ENCODE measurements around the gene REELD1. TPM values are rescaled to one million over a fixed set of nuclear protein-coding genes. Genes with fewer than 3 reads are reported as not detected.

REELD1 gene
- total and polyA plus RNA-seq, 10 of the 15 experiments (the other 5 are each of a cell fraction or from before 2014, with no cell fraction given) = 0.11 to 3.9 (median 0.62) TPM

- intact Hi-C loops (cut with micrococcal nuclease; ENCODE audit: unreplicated experiment) = no loop called here
- Histone ChIP-seq H3K36me3 (ENCODE audit: control insufficient read depth in 2 of 2, insufficient read depth in 2 of 2, low read length in 1 of 2) (no peaks in the 10 kb centered on the region), H2AFZ (ENCODE audit: control insufficient read depth, low read depth, low read length) (no peak overlapping the region), H3K4me1 (ENCODE audit: control insufficient read depth, insufficient read depth, low read length) (no peaks in the 10 kb centered on the region), H3K9me3 (replicated peaks; ENCODE audit: control insufficient read depth, insufficient read depth, low read length) (no peaks in the 10 kb centered on the region; the same call in 2 of the 3 replicates), H3K9ac (ENCODE audit: control insufficient read depth, insufficient read depth, low read length) (no peak overlapping the region), H3K4me2 (ENCODE audit: control insufficient read depth, insufficient read depth) (no peak overlapping the region), H3K27ac (ENCODE audit: control insufficient read depth, insufficient read depth) (no peak overlapping the region), H3K27me3 (replicated peaks in 1 of 2; ENCODE audit: control insufficient read depth in 2 of 2, insufficient read depth in 2 of 2, low read length in 1 of 2) (no peaks in the 10 kb centered on the region), H3K79me2 (ENCODE audit: control insufficient read depth, insufficient read depth, low read length) (no peaks in the 10 kb centered on the region), H4K20me1 (ENCODE audit: control insufficient read depth, insufficient read depth) (no peaks in the 10 kb centered on the region), H3K4me3 (no peak overlapping the region)
- BruUV-seq (replicated peaks) = no TSS peak
- ChIA-PET CTCF (interaction anchor here (1.0 kb wide), 1 partner anchor 134 kb away, joined by 4 read pairs; no protein-coding TSS in a partner anchor), POLR2A (no interaction called here), RAD21 (ENCODE audit: unreplicated experiment) (no interaction called here), SMC1A (ENCODE audit: uncharacterized antibody, unreplicated experiment) (interaction anchor here (0.7 to 1.6 kb wide), 6 partner anchors 13 to 868 kb away, joined by 3 to 4 read pairs (median 3); no protein-coding TSS in a partner anchor)
- DNase-seq (ENCODE audit: low read depth, low spot score) (no peak), FAIRE-seq (no peak), ATAC-seq (no peak)
- in situ Hi-C loops (cut with MboI) = no loop called here
- no peak for TF ChIP-seq EED (IDR thresholded peaks at IDR 0.05; ENCODE audit: low read depth)
- TF ChIP-seq IRF5 (IDR thresholded peaks at IDR 0.05; ENCODE audit: borderline replicate concordance) = no peak
- TF ChIP-seq CHD1 (IDR thresholded peaks at IDR 0.05; ENCODE audit: low read depth, low read length) = no peak
- no peak for TF ChIP-seq EP300 (IDR thresholded peaks at IDR 0.05; ENCODE audit: borderline replicate concordance in 1 of 2, control insufficient read depth in 1 of 2, low read depth in 2 of 2, low read length in 2 of 2)
- no peak for TF ChIP-seq LARP7 (IDR thresholded peaks at IDR 0.05)
- TF ChIP-seq BRCA1 (IDR thresholded peaks at IDR 0.05; ENCODE audit: low read depth, low read length) = no peak
- no peak for TF ChIP-seq TCF12 (IDR thresholded peaks at IDR 0.05; ENCODE audit: low read depth, low read length)
- TF ChIP-seq, protein P1, sequence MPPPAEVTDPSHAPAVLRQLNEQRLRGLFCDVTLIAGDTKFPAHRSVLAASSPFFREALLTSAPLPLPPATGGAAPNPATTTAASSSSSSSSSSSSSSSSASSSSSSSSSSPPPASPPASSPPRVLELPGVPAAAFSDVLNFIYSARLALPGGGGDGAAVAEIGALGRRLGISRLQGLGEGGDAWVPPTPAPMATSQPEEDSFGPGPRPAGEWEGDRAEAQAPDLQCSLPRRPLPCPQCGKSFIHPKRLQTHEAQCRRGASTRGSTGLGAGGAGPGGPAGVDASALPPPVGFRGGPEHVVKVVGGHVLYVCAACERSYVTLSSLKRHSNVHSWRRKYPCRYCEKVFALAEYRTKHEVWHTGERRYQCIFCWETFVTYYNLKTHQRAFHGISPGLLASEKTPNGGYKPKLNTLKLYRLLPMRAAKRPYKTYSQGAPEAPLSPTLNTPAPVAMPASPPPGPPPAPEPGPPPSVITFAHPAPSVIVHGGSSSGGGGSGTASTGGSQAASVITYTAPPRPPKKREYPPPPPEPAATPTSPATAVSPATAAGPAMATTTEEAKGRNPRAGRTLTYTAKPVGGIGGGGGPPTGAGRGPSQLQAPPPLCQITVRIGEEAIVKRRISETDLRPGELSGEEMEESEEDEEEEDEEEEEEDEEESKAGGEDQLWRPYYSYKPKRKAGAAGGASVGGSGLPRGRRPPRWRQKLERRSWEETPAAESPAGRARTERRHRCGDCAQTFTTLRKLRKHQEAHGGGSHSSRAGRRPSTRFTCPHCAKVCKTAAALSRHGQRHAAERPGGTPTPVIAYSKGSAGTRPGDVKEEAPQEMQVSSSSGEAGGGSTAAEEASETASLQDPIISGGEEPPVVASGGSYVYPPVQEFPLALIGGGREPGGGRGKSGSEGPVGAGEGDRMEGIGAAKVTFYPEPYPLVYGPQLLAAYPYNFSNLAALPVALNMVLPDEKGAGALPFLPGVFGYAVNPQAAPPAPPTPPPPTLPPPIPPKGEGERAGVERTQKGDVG (CRISPR knock-in tag; IDR thresholded peaks at IDR 0.05) = no peak
- TF ChIP-seq ZSCAN29 (IDR thresholded peaks at IDR 0.05) = no peak
- TF ChIP-seq, protein P2, sequence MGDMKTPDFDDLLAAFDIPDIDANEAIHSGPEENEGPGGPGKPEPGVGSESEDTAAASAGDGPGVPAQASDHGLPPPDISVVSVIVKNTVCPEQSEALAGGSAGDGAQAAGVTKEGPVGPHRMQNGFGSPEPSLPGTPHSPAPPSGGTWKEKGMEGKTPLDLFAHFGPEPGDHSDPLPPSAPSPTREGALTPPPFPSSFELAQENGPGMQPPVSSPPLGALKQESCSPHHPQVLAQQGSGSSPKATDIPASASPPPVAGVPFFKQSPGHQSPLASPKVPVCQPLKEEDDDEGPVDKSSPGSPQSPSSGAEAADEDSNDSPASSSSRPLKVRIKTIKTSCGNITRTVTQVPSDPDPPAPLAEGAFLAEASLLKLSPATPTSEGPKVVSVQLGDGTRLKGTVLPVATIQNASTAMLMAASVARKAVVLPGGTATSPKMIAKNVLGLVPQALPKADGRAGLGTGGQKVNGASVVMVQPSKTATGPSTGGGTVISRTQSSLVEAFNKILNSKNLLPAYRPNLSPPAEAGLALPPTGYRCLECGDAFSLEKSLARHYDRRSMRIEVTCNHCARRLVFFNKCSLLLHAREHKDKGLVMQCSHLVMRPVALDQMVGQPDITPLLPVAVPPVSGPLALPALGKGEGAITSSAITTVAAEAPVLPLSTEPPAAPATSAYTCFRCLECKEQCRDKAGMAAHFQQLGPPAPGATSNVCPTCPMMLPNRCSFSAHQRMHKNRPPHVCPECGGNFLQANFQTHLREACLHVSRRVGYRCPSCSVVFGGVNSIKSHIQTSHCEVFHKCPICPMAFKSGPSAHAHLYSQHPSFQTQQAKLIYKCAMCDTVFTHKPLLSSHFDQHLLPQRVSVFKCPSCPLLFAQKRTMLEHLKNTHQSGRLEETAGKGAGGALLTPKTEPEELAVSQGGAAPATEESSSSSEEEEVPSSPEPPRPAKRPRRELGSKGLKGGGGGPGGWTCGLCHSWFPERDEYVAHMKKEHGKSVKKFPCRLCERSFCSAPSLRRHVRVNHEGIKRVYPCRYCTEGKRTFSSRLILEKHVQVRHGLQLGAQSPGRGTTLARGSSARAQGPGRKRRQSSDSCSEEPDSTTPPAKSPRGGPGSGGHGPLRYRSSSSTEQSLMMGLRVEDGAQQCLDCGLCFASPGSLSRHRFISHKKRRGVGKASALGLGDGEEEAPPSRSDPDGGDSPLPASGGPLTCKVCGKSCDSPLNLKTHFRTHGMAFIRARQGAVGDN (IDR thresholded peaks at IDR 0.05) = no peak
- no peak for TF ChIP-seq ATF2 (IDR thresholded peaks at IDR 0.05; ENCODE audit: low read length)
- TF ChIP-seq PBX3 (IDR thresholded peaks at IDR 0.05; ENCODE audit: insufficient replicate concordance, low read depth, low read length) = no peak
- TF ChIP-seq IRF4 (IDR thresholded peaks at IDR 0.05; ENCODE audit: low read depth, low read length) = no peak
- no peak for TF ChIP-seq BMI1 (IDR thresholded peaks at IDR 0.05; ENCODE audit: borderline replicate concordance)
These were observed 15.1 kb downstream of the REELD1 start for GRCh38 chr4:146229406-146229805.
